HG02884 (cell line): ENCODE data around the gene P3H2.
"Not testable (repeated sequence)": the region's sequence is repeated elsewhere in the genome, so short reads cannot be mapped to it uniquely, and the experiment has no call there.

Experiments used
- ATAC-seq: cut with Tn5 transposase; IDR thresholded peaks from one replicate; pipeline ENCODE4 v1.9.1; 2021; ENCODE audit warnings: mild to moderate bottlenecking, moderate library complexity; ENCODE audit not compliant: unreplicated experiment

The P3H2 gene

DNA sequence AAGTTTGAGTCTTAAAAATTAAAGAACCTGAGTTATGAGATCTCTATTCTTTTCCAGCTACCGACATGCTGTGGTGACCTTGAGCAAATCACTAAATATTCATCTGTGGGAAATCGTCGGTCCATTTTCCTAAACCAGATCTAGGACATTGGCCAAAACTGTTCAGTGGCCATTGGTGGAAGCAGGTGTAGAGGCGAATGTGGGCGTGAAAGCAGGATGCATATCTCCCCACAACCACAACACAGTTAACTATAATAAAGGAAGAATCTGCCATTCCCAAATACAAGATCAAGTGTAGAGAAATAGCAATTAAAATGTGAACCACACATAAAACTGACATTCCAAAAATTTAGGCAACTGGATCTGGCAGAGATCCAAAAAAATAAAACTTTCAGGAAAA, 129.9 kb downstream of the P3H2 start:
- ATAC-seq, result no peak

DNA sequence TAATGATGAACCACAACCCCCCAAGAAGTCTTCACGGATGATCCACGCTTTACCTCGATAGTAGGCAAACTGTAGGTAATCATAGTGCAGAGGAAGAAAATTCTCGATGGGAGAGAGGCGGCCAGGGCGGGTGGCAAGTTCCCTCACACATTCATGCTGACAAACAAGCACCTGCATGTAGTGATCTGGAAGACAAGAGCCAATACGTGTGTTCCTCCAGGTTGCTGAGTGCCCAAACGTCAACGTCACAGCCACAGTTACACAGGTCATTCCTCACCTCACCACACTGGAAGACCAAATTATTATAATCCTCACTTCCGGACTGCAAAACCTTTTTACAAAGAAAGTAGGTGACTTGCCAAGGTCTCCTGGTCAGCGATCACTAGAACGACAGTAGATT, 131.8 kb downstream of the P3H2 start:
- no peak for ATAC-seq

DNA sequence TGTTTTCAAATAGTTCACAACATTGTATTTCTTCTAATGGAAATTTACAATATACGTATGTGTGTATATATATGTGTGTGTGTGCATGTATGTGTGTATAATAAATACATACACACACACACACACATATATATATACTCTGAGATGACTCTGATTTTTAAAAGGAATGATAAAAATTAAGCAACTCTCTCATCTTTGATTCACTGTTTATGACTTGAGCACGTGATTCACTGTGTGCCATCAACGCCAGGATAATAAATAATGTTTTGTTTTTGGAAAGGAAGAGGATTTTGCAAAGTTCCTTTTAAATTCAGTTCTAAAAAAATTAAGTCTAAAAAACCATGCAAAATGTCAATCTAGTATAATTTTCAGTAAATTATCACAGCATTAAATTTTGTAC, 132.4 kb downstream of the P3H2 start:
- ATAC-seq, result no peak

DNA sequence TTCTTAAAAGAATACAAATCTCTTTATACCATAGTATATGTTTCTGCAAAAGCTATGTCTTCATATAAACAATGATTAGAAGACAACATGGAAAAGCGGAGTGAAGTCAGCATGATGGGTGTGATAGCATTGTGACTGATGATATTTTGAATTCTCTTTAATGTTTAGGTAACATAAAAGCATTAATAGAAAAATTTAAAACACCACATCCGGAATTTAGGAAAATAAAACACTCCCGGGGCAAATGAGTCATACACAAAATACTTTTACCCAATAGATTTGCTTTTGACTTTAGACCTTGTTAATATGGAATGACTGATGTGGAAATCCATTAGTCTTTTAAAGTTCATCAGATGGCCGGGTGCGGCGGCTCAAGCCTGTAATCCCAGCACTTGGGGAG, 134.7 kb downstream of the P3H2 start:
- no peak for ATAC-seq

DNA sequence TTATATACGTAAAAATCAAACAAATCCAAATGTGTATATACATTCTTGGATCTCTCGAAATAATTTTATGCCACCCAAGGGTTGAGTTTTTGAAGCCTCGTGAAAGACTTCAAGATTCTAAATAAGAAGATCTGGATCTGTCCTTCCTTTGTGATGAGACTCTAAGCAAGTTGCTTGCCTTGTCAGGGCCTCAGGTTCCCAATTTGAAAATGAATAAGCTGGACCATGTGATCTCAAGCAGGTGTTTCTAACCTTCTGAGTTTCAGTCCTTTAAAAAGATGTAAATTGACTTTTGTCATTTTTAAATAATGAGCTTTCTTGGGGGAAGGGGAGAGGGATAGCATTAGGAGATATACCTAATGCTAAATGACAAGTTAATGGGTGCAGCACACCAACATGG, 137.1 kb downstream of the P3H2 start:
- no peak for ATAC-seq

DNA sequence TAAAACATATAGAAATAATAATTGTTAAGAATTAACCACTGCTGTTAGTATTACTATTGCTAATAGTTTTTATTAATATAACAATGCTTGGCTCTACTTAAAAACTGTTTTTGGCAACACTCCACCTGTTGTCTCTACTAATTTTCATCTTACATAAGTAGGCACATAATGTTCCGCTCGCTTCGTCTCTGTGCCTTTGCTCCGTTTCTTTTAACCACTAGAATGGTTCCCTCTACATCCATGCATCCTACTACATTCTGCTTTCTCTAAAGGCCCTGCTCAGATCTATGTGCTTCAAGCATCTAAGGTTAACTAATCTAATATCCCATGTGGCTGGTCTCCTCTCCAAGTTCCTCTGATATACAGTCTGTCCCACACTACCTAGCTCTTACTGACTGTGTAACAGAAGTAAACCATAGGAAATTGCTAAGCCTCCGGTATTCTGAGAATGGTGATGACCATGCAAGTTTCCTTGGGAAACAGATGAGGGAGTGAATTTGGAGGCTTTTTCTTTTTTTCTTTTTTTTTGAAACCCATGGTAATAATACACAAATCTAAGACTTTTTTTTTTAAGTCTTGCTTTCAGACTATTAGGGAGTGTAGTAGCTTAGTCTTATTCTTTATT, 138.3 kb downstream of the P3H2 start:
- ATAC-seq, result no peak

DNA sequence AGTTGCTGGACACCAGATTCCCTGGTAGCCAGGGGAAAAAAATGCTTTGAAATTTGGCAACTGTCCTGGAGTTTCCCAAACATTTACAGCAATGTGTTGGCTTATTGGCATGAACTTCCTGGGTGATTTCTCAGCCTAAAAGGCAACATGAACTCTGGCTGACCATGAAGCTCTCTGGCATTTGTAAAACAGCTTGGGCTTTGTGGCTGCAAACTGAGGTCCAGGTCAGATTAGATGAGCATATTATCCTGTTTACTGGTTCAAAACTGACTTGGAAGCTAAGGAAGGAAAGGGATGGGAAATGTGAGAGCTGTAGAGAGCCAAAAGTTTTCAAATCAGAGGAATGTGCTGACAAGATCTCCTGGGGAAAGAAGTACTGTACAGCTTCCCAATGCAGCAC, 139.0 kb downstream of the P3H2 start:
- ATAC-seq, result no peak

DNA sequence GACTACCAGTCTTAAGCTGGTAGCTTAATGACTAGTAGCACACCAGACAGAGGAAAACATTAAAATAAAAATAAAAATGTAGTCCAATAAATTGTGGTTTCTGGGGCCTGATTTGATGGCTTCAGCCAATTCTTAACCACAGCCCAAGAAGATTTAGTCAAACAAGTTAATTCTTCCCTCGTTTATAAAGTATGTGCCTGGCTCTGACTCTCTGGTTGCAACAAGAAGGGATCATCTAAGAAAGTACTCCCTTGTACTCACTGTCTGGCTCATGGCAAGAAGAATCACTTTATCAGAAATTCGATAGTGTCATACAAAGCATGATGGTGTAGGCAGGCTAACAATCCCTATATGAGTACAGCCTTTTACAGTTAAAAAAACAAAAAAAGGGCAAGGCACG, 141.9 kb downstream of the P3H2 start:
- ATAC-seq, result no peak

DNA sequence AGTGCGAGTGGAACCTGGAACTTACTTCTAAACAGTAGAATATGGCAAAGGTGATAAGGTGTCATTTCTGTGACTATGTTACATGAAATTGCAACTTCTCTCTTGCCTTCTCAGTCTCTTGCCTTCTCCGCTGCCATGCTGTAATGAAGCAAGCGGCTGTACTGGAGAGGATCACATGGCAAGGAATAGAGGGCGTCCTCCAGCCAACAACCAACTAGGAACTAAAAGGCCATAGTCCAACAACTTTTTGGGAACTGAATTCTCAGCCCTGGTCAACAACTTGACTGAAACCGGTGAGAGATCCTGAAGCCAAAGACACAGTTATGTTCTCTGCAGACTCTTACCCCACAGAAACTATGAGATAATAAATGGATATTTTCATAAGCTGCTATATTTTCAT, 143.5 kb downstream of the P3H2 start:
- no peak for ATAC-seq

DNA sequence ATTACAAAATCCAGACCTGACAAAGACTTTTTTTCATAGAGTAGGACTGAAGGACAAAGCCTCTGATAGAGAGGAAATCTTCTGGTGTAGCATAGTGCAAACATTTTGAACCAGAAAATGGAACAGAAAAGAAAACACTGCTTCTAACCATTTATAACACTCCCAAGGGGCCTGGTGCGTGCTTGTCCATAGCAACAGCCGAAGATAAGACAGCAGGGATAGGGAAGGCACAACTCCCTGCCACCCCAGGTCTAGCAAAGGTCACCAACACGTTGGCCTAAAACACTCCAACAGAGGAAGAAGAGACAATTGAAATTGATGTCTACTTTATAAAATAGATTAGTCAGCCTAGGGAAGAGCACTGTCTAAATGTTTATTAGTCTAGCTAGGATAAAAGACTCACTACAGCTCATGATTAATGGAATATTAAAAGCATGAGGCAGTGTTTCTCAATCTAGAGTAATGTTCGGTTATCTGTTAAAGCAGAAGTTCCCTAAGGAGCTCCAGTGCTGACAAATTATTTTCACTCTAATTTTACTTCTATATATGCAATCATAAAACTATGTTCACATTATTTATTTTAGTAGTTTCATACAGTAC, 145.2 kb downstream of the P3H2 start:
- no peak for ATAC-seq

DNA sequence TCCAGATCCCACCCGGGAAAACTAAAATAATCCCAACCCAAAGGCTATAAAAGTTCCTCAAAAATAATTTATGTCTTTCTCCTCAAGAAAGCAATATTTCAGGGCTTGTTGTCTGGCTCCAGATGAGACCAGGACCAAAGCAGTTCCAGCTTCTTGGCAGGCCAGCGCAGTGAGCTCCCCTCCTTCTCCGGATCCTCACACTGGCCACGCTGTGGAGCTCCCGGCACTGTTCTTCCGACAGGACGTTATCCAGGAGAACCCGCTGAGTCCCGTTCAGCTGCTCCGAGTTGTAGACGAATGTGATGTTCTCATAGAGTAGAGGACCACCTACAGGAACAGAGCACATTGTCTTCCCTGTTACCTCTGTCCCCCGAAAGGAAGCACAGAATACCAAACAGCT, 146.3 kb downstream of the P3H2 start:
- no peak for ATAC-seq

DNA sequence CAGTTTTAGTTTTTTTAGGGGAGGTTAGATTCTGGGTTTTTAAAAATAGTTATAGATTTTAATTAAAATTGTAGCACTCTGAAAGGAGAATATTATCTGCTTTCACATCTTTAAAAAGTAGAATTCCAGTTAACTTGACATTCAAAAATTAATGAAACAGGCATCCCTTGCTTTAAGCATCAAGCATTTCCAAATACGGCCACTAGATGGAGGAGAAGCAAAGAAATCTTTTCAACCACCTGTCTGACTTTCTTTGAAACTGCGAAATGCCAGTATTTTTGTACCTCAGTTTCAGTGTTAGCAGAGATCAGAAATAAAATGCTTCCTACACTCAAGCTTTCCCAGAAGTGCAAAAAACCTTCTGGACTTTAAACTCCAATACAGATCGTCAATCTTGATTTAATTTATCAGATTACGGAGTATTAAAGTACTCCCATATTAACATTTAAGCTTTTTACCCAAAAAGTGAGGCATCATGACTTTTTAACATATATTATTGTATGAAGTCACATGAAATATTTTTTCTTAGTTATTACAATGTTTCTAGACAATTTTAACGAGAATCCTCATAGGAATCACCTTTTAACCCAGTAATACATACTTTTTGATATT, 153.3 kb downstream of the P3H2 start:
- ATAC-seq, result no peak

DNA sequence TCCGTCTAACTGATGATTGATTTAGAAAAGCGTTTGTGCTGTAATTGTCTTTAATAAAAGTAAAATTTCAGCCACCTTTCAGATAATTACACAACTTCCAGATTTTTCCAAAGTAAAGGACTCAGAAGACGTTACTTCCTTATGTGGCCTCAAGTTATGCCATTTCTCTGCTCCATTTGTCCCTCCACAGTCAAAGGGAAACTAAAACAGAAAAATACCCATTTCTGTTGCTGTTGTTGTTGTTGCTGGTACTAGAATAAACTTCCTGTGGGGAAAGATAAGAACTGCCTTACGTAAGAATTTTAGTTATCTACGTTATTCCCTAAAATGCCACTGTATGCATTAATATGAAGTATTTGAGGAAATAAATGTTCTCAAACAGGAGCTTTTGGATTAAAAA, 153.9 kb downstream of the P3H2 start:
- peak; percentile 70 for ATAC-seq

DNA sequence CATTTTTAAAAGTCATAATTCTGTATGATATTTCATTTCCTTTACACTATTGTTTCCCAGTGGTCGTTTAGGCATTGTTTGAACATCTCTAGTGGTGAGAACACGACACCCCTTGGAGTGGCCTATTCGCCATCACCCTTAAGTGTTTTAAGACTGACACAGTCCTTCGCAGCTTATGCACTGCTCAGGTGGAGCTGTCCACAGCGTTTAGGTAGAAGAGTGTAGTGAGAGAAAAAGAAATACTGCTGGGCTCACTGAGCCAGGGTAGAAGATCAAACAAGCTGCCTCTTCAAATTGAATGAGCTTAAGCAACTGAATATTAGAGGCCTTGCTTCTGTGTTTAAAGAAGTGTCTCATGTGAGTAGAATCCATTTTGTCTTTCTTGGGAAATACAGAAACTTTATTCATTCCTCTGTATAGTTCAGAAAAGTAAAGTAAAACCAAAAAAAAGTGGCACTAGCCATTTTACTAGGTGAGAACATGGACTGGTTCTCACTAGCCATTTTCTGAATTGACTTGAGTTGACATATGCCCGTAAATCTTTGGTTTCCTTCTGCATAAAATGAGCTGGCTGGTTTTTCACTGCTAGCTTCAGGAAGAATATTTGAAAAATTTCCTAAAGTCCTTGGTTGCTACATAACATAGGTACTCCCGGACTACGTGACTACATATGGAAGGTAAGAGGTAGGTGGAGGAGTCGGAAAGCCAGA, 155.9 kb downstream of the P3H2 start:
- ATAC-seq, result no peak

DNA sequence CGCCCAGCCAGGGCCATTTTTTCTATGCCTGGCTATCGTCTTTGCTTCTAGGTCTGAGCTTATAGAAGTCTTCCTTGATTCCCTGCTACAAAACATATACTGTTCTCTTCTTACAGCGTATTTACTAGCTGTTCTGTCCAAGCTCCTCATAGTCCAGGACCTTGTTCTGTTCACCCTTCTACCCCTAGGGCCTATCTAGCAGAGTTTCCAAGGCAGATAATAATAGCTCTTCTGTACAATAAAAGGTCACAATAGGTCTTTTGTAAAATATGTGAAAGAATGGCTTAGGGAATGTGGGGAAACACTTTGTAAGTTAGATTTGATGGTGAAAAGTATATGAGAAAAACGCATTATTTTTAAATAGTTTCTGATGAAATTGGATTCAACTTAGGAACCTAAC, 158.2 kb downstream of the P3H2 start:
- no peak for ATAC-seq

DNA sequence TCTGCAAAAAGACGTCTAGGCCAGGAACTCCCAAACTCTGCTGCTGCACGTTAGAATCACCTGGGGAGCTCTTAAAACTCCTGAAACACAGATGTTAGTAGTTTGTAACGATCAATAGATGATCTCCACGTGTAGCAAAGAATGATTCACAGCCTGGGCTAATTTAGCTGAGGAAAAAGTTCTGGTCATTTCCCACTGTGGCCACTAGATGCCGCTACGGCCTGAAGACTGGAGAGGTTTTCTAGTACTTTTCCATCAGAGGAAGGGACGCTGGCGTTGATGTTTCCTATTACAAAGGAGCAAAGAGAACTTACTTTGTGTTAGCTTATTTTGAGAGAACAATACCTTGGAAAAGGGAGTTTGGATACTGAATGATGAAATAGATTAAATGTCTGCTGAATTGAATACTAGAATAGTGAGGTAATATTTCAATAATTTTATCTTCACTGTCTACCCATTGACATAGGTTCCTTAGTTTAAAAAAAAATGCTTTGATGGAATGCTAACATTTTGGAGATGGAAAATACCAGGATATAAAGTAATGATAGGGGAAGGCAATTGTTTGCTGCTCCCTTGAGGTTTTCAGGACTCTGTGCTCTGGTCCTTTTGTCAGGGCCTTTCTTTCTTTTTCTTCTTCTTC, 159.1 kb downstream of the P3H2 start:
- ATAC-seq, result peak; percentile 72

DNA sequence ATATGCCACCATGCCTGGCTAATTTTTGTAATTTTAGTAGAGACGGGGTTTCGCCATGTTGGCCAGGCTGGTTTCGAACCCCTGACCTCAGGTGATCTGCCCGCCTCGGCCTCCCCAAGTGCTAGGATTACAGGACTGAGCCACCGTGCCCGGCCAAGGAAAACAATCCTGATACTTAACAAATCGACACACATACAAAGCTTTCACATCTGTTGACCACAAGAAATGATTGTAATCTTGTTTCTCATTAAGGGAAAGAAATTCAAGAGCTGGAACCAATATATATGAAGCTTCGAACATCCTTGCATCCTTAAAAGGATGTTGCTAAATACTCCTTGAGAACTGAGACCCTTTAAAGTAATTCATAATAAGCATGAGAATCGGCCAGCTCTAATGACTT, 159.6 kb downstream of the P3H2 start:
- not testable (repeated sequence) for ATAC-seq

DNA sequence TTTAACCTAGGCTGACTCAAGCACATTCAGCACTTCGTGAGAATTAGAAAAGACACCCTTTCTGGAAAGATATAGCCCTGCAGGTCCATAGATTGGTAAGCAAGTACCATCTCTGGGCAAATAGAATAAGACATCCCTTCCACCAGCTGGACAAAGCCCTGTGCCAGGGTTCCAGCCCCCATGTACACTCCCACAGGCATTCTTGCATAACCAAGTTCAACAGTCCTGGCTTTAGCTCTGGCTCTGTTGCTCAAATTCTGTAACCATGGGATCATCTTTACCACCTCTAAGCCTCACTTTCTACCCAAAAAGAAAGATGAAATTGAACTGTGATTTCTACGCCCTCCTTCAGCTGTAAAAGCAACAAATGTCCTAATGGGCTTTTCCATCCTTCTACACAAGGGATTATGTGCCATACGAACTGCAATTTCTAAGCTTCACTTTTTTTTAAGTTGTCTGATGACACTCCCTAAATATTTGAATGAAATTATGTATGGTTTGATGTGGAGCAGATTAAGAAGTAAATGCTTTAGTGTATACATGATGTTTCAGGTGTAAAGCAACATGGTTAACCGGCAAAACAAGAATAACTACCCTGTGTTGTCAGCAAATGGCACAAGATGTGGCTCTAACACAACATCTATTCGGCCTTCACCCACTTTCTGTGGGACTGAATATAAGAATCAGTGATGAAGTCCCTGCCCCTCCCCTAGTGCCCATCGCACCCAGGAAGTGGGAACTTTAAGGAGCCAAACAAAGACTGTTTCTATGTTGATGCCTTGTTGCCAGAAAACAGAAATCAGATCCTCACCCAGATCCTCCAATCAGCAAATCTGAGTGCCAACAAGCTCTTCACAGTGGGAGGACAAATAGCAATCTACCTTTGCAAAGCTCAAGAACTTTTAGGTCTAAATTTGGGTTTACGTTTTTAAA, 165.7 kb downstream of the P3H2 start:
- ATAC-seq, result no peak

DNA sequence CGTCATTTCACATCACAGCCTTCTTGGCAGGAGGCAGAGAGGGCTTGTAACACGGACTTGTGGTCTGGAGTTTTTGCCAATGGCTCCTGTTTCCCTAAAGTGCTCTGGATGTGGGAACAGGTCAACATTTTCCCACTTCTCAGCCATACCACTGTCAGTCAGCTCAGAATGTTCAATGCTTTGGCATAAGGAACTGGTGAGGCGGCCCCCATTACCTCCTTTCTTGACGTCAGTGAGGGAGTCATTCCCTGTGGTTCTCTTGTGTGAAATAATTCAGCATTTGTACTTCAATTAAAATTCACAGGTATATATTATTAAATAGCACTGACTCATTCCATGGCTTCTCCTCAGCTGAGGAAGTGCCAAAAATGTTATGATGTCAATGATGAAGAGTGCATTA, 167.1 kb downstream of the P3H2 start:
- ATAC-seq, result no peak

DNA sequence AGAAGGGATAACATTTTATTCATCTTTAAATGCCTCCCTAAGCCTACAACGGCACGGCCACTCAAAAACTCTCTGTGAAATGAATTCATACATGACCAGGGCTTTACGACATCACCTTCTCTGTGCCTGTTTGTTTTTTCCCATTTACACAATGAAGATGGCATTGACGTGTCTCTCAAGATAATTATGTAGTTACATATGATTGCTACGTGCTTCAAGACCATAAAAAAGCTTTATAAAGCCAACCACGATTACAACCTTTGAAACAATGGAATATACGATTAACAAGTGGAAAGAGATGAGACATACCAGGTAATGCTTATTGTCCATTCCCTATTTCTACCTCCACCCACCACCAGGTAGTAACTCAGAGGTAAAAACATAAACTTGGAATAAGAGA, 168.4 kb downstream of the P3H2 start:
- ATAC-seq, result no peak

DNA sequence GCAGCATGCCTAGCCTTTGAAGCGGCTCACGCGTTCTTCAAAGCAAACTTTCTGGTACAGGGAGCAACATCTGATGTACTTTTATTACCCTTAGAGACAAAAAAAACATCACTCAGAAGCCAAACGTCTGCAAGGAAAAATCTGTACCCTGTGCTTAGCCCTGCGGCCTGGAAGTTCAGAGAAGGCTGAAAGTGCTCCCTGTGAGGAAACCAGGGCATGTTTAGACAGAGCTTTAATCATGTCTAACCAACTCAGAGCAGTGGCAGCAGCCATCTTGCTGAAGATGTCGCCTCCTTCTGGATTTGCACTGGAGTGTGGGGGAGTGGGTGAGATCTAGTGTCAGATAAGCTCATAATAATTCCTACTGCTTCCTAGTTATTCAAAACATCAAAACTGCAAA, 170.4 kb downstream of the P3H2 start:
- ATAC-seq, result no peak
